Uterus (tissue), 2 donors: ENCODE data around the gene TMEM53.

Source experiments
- CTCF ChIP-seq, 4 experiments: fragments of 200-600 bp in 2 of 4; fragments of 450-650 bp in 2 of 4; sonication (generic) in 2 of 4; IDR thresholded peaks; one replicate each; pipeline ENCODE4 v1.5.1; 2016 to 2019; ENCODE audit warnings: antibody characterized with exemption in 4 of 4, mild to moderate bottlenecking in 2 of 4, moderate library complexity in 1 of 4
- POLR2A ChIP-seq, 2 donors: fragments of 450-650 bp; IDR thresholded peaks; one replicate each; pipeline ENCODE4 v1.6.1; 2016; ENCODE audit warnings: antibody characterized with exemption in 2 of 2, mild to moderate bottlenecking in 1 of 2, moderate library complexity in 1 of 2

GRCh38 chr1:44717653-44718052 is 43.4 kb upstream of the TMEM53 start:
- no peak for TF ChIP-seq CTCF (IDR thresholded peaks at IDR 0.05)
- no peak for TF ChIP-seq POLR2A (IDR thresholded peaks at IDR 0.05)
